ENCODE data around the gene PIK3R4.

GRCh38 chr3:130707902-130708601 is 38.6 kb downstream of the PIK3R4 start:
- TF ChIP-seq POLR2AphosphoS5 (IDR thresholded peaks at IDR 0.05), result no peak
- TF ChIP-seq CTCF (IDR thresholded peaks at IDR 0.05), result no peak
- no peak for TF ChIP-seq POLR2A (IDR thresholded peaks at IDR 0.05)
- TF ChIP-seq EP300 (IDR thresholded peaks at IDR 0.05), result no peak
